Uterus (tissue), 4 donors: ENCODE measurements around the gene AK5. TPM values are rescaled to one million over a fixed set of nuclear protein-coding genes. Genes with fewer than 3 reads are reported as not detected.

Experiments used
- DNase-seq, 2 donors: peaks; one replicate each; pipeline ENCODE4 v3.0.0-alpha.2; 2019 to 2020
- H3K27ac ChIP-seq, 2 donors: fragments of 200-600 bp; sonication (generic); 1 replicate in 1 of 2; 2 replicates in 1 of 2; pipeline ENCODE4 v1.5.1; 2016 to 2018
- H3K27me3 ChIP-seq, 2 donors: fragments of 200-600 bp; sonication (generic); one replicate each; pipeline ENCODE4 v1.5.1; 2018 to 2019; ENCODE audit warnings: control low read depth in 1 of 2
- H3K36me3 ChIP-seq, 2 donors: fragments of 200-600 bp; sonication (generic); one replicate each; pipeline ENCODE4 v1.5.1; 2019; ENCODE audit warnings: control low read depth in 1 of 2
- H3K4me1 ChIP-seq, 2 donors: fragments of 200-600 bp; sonication (generic); one replicate each; pipeline ENCODE4 v1.5.1; 2018 to 2019; ENCODE audit warnings: control low read depth in 1 of 2
- H3K4me3 ChIP-seq, 2 donors: fragments of 200-600 bp; sonication (generic); 1 replicate in 1 of 2; 2 replicates in 1 of 2; pipeline ENCODE4 v1.5.1; 2018 to 2019; ENCODE audit warnings: mild to moderate bottlenecking in 1 of 2
- H3K9me3 ChIP-seq, 2 donors: fragments of 200-600 bp; sonication (generic); one replicate each; pipeline ENCODE4 v1.5.1; 2019; ENCODE audit warnings: control low read depth in 1 of 2
- CTCF ChIP-seq, 4 experiments: fragments of 200-600 bp in 2 of 4; fragments of 450-650 bp in 2 of 4; sonication (generic) in 2 of 4; IDR thresholded peaks; one replicate each; pipeline ENCODE4 v1.5.1; 2016 to 2019; ENCODE audit warnings: antibody characterized with exemption in 4 of 4, mild to moderate bottlenecking in 2 of 4, moderate library complexity in 1 of 4
- POLR2A ChIP-seq, 2 donors: fragments of 450-650 bp; IDR thresholded peaks; one replicate each; pipeline ENCODE4 v1.6.1; 2016; ENCODE audit warnings: antibody characterized with exemption in 2 of 2, mild to moderate bottlenecking in 1 of 2, moderate library complexity in 1 of 2
- intact Hi-C: fragments of 100-400 bp; cut with DNase I; formaldehyde crosslinking; loops from one replicate; pipeline ENCODE4 v1.15.1; 2023; ENCODE audit warnings: low total_unique reads
- total RNA-seq, 4 donors: library from RNA; depleted of rRNA in 3 of 4; stranded (reverse); fragments of >200 nt in 3 of 4; gene quantifications; one replicate each; pipeline versions ENCODE4 v1.1.0 to v1.2.4, GENCODE V29; 2014 to 2023
- donor health status: DM: yes; HTN: yes; CAD: no.

Gene AK5
- total RNA-seq, 4 donors from 2014 or later = 0.88 to 4.6 TPM; not detected in 2

- Histone ChIP-seq H3K27ac (no peak overlapping the region), H3K36me3 (no peaks in the 10 kb centered on the region), H3K9me3 (no peaks in the 10 kb centered on the region), H3K4me1 (no peaks in the 10 kb centered on the region), H3K27me3 (no peaks in the 10 kb centered on the region), H3K4me3 (no peak overlapping the region)
- intact Hi-C loops = no loop called here
- TF ChIP-seq POLR2A (IDR thresholded peaks at IDR 0.05) (no peak), CTCF (IDR thresholded peaks at IDR 0.05) (no peak)
- no peak for DNase-seq
Observed at GRCh38 chr1:77465139-77465538, 183.3 kb downstream of the AK5 start.

GRCh38 chr1:77465922-77466321 is 184.1 kb downstream of the AK5 start:
- DNase-seq = no peak
- Histone ChIP-seq H3K36me3 (no peaks in the 10 kb centered on the region), H3K27me3 (no peaks in the 10 kb centered on the region), H3K9me3 (no peaks in the 10 kb centered on the region), H3K4me3 (no peak overlapping the region), H3K27ac (no peak overlapping the region), H3K4me1 (no peaks in the 10 kb centered on the region)
- no peak for TF ChIP-seq CTCF (IDR thresholded peaks at IDR 0.05)
- no peak for TF ChIP-seq POLR2A (IDR thresholded peaks at IDR 0.05)
- intact Hi-C loops = no loop called here

GRCh38 chr1:77467021-77467595 is 185.3 kb downstream of the AK5 start:
- Histone ChIP-seq H3K27ac (no peak overlapping the region), H3K36me3 (no peaks in the 10 kb centered on the region), H3K4me1 (no peaks in the 10 kb centered on the region), H3K27me3 (no peaks in the 10 kb centered on the region), H3K4me3 (no peak overlapping the region), H3K9me3 (no peaks in the 10 kb centered on the region)
- intact Hi-C loops = no loop called here
- no peak for TF ChIP-seq CTCF (IDR thresholded peaks at IDR 0.05)
- no peak for TF ChIP-seq POLR2A (IDR thresholded peaks at IDR 0.05)
- no peak for DNase-seq

- Histone ChIP-seq H3K4me3 (no peak overlapping the region), H3K4me1 (no peaks in the 10 kb centered on the region), H3K36me3 (no peaks in the 10 kb centered on the region), H3K27me3 (no peaks in the 10 kb centered on the region), H3K9me3 (no peaks in the 10 kb centered on the region), H3K27ac (no peak overlapping the region)
- intact Hi-C loops = no loop called here
- TF ChIP-seq POLR2A (IDR thresholded peaks at IDR 0.05) = no peak
- no peak for TF ChIP-seq CTCF (IDR thresholded peaks at IDR 0.05)
- no peak for DNase-seq
Observed at GRCh38 chr1:77467741-77468140, 185.9 kb downstream of the AK5 start.

GRCh38 chr1:77468257-77468948 is 186.6 kb downstream of the AK5 start:
- no peak for DNase-seq

More at GRCh38 chr1:77468257-77468948, 186.6 kb downstream of the AK5 start:
- H3K9me3 ChIP-seq = no peaks in the 10 kb centered on the region
- no peak for TF ChIP-seq POLR2A (IDR thresholded peaks at IDR 0.05)
- TF ChIP-seq CTCF (IDR thresholded peaks at IDR 0.05) = no peak
- H3K4me3 ChIP-seq = no peak overlapping the region
- no peak overlapping the region for H3K27ac ChIP-seq
- H3K36me3 ChIP-seq = no peaks in the 10 kb centered on the region
- intact Hi-C loops = no loop called here
- H3K27me3 ChIP-seq = no peaks in the 10 kb centered on the region
- H3K4me1 ChIP-seq = no peaks in the 10 kb centered on the region
